GM18499 (cell line): Measurements from ENCODE around the gene MCF2L.
"Not testable (repeated sequence)": the region's sequence is repeated elsewhere in the genome, so short reads cannot be mapped to it uniquely, and the experiment has no call there.

ENCODE experiments used
- ATAC-seq: cut with Tn5 transposase; IDR thresholded peaks from one replicate; pipeline ENCODE4 v1.9.1; 2021; ENCODE audit warnings: moderate number of reproducible peaks; ENCODE audit not compliant: insufficient read depth, unreplicated experiment

MCF2L gene

DNA sequence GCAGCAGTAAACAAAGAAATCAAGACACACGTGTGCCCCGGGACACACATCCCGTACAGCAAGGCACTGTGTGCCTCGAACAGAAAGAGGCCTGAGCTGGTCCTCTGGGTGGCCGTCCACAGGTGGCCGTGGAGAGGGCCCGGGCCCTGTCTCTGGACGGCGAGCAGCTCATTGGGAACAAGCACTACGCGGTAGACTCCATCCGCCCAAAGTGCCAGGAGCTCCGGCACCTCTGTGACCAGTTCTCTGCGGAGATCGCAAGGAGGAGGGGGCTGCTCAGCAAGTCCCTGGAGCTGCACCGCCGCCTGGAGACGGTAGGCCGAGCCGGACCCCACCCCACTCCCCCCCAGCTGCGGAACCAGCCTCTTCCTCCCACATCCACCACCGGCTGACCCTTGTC lies 105.9 kb downstream of the MCF2L start:
- no peak for ATAC-seq

DNA sequence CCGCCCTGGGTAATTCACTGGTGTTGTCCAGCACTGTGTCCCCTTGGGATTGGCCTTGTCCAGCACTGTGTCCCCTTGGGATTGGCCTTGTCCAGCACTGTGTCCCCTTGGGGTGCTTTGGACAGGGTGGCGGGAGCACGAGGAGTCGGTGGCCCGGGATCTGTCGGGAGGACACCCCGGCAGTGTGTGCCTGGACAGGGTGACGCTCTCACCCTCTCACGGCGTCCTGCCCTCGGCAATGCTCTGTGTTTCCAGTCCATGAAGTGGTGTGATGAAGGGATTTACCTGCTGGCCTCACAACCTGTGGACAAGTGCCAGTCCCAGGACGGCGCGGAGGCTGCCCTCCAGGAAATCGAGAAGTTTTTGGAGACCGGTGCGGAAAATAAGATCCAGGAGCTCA lies 106.7 kb downstream of the MCF2L start:
- ATAC-seq = no peak

- no peak for ATAC-seq
These were observed 107.8 kb downstream of the MCF2L start for GRCh38 chr13:113076681-113077401.

- ATAC-seq = no peak
These were observed 108.5 kb downstream of the MCF2L start for GRCh38 chr13:113077566-113077952.

DNA sequence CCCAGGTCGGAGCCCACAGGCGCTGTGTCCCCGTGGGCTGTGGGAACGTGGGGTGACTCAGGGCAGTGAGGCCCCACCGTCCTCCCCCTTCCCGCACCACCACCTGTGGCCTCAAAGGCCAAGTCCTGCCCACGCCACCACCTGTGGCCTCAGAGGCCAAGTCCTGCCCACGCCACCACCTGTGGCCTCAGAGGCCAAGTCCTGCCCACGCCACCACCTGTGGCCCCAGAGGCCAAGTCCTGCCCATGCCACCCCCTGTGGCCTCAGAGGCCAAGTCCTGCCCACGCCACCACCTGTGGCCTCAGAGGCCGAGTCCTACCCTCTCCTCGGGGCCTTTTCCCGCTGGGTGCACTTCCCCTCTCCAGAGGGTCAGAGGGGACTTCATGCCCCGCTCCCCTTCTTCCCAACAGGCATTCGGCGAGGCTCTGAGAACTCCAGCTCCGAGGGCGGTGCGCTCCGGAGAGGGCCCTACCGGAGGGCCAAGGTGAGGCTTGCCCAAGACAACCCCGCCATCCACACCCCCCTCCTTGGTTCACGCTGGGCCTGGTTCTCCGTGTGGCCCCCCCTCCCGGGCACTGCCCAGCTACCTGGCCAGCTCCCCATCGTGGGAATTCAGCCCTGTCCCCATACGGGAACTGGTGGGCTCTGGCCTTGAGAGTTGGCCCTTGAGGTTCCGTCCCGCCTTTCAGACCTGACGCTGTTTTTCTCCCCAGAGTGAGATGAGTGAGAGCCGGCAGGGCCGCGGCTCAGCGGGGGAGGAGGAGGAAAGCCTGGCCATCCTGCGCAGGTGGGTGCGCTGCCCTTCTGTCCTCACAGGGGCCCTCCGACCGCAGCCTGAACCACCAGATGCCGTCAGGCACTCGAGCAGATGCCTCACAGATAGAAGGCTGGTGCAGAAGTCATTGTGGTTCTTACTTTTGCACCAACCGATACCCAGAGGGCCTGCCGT lies 109.2 kb downstream of the MCF2L start:
- no peak for ATAC-seq

GRCh38 chr13:113078902-113079780 lies 110.1 kb downstream of the MCF2L start:
- ATAC-seq = no peak

GRCh38 chr13:113079781-113080080 lies 110.7 kb downstream of the MCF2L start:
- ATAC-seq = not testable (repeated sequence)

DNA sequence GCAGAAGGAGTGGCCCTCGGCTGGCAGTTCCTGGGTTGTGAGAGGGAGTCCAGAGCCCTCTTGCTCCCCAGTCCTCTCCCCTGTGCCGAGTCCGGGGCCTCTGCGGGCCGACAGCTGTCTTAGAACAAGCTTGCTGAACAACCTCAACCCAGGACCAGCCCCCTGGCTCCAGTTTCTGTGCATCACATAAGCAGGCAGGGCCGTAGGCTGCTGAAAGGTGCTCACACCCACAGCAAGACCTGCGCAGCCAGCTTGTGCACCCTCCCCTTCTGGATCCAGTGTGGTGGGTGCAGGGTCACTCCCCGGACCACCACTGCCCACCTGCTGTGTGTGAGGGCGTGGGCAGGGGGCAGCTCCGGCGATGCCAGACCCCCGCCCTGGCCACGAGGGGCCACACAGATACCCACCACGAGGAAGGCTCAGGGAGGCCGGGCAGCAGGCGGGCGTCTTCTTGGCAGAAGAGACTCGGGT lies 111.4 kb downstream of the MCF2L start:
- ATAC-seq = no peak

- ATAC-seq = no peak
These were observed 112.0 kb downstream of the MCF2L start for GRCh38 chr13:113080901-113081521.

DNA sequence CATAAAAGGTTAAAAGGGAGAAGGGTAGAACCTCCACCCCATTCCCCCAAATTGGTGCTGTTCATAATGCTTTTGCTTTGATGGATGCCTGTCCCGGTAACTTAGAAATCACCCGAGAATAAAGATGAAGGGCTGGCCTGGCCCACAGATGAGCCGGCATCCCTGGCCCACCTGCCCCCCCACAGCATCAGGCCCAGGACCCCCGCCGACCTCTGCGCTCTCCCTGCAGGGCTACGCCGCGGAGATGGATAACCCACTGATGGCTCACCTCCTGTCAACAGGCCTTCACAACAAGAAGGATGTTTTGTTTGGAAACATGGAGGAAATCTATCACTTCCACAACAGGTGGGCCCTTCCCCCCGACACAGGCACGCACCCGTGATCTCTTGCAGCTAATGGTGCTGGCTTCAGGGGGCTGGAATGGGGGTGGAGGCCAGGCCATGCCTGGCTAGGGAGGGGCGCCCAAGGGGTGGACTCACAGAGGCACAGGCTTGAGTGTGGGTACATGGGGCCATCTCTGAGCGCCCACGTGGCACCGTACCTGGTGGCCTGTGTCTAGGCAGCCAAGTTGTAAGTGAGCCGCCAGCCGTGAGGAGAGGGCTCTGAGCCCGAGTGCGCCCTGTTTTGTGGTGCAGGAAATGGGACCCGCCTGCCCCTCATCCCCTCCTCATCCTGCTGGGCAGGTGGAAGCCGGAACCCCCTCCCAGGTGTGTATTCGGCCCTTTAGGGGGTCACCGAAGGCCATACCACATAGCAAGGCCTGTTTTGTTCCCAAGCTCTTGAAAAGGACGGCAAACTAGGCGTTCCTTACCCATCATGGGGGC lies 113.4 kb downstream of the MCF2L start:
- no peak for ATAC-seq

DNA sequence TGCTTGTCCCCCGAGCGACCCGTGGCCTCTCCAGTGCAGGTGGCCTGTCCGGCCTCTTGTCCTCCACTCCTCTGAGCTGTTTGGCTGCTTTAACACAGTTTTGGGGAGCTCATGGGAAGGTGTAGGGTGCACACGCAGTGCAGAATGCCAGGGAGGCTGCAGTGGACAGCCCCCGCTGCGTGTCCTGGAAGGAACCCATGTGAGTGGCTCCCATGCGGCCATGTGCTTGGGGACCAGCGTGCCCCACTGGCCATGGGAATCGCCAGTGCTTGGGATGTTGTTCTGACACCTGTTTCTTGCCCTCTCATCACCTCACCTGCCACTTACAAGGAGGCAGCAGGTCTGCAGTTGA lies 114.0 kb downstream of the MCF2L start:
- ATAC-seq = no peak

- no peak for ATAC-seq
These were observed 114.5 kb downstream of the MCF2L start for GRCh38 chr13:113083402-113084061.

GRCh38 chr13:113084094-113084942 lies 115.3 kb downstream of the MCF2L start:
- ATAC-seq = no peak

DNA sequence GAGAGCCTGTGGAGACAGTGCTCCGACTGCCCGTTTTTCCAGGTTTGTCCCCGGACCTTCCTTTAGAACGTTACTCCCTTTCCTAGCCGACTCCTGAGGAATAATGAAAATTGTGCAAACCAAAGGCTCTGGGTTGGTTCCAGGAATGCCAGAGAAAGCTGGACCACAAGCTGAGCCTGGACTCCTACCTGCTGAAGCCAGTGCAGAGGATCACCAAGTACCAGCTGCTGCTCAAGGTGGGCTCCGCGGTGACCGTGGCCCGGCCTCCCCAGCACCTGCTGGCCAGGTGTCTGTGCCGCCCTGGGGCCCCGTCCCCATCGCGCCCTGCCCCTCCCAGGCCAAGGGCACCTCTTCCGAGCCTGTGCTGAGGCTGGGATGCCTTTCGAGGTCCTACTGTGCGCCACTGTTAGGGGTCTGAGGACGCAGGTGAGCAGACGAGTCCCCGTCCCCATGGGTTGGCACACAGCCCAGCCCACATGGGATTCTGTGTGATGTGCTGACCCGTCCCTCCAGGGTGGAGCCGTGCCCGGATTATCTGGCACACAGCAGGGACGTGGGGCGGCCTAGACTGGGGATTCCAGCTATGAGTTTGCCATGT lies 116.0 kb downstream of the MCF2L start:
- no peak for ATAC-seq

DNA sequence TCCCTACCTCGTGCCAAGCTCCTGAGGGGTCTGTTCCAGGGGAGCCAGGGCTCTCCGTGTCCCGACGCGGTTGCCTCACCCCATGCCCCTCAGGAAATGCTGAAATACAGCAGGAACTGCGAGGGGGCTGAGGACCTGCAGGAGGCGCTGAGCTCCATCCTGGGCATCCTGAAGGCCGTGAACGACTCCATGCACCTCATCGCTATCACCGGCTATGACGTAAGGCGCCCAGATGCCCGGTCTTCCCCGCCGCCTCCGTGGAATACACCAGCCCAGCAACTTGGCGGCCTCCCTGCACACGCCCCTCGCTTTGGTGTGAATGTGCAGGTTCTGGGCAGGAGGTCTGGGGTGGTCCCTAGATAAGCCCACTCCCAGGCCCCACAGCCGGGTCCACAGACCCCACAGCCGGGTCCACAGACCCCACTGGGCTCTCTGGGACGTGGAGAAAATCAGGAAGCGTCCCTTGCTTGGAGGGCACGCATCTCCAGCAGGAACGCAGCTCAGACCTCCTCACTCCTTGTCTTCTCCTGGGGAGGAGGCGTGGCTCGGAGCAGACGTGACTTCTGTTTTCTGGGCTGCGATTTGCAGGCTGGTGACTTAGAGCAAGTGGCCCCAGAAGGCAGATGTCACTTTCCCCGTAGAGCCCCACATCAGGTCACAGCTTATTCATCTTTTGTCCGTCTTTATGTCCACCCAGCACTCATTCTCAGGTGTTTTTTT lies 117.2 kb downstream of the MCF2L start:
- ATAC-seq = no peak

DNA sequence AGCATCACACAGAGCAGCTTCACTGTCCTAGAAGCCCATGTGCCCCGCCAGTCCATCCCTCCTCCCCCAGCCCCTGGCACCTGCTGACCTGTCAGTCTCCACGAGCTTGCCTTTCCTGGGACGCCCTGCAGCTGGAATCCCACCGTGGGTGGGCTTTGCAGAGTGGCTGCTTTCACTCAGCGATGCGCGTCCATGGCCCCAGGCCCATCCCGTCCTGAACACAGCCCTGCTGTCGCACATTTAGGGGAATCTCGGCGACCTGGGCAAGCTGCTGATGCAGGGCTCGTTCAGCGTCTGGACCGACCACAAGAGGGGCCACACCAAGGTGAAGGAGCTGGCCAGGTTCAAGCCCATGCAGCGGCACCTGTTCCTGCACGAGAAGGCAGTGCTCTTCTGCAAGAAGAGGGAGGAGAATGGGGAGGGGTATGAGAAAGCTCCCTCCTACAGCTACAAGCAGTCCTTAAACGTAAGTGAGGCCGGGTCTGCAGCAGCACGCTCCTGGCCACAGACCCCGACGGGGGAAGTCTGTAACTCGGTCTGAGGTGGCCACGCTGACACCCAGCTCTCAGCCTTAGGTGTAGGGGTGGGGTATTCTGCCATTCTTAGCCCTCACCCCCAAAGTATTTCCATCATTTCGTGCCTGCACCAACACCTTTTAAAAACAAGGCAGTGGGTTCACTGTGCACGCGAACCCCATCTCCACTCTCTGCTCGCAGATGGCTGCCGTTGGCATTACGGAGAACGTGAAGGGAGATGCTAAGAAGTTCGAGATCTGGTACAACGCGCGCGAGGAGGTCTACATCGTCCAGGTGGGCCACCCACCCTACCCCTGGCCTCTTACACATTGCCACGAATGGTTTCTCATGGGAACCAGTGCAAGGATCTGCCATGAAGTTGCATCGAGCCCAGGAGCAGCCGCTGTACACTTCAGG lies 118.2 kb downstream of the MCF2L start:
- ATAC-seq = no peak
